HG02763 (cell line): Measurements from ENCODE around the gene TSC22D3.
"Not testable (repeated sequence)": the region's sequence is repeated elsewhere in the genome, so short reads cannot be mapped to it uniquely, and the experiment has no call there.

Source experiments
- ATAC-seq: cut with Tn5 transposase; IDR thresholded peaks from one replicate; pipeline ENCODE4 v1.9.1; 2021; ENCODE audit warnings: mild to moderate bottlenecking, moderate library complexity; ENCODE audit not compliant: unreplicated experiment

The TSC22D3 gene

DNA sequence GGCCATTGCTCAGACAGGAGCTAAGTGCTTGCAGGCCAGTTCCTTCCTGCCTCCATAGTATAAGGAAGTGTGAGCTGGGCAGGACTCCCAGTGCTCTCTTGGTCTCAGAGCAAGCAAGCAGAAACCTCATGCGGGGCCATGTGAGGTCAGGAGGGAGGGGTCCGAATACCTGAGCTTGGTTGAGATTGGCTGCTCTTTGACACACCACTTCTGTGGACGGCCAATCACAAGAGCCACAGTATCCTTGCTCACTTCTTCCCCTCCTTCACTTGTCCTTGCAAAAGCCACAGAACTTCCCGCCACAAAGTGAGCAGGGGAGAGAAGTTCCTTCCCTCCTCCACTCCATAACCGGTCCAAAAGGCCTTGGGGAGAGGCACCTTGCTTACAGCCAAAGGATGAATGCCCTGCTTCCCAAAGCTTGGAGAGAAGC, 90.6 kb downstream of the TSC22D3 start:
- ATAC-seq, result peak; percentile 65

DNA sequence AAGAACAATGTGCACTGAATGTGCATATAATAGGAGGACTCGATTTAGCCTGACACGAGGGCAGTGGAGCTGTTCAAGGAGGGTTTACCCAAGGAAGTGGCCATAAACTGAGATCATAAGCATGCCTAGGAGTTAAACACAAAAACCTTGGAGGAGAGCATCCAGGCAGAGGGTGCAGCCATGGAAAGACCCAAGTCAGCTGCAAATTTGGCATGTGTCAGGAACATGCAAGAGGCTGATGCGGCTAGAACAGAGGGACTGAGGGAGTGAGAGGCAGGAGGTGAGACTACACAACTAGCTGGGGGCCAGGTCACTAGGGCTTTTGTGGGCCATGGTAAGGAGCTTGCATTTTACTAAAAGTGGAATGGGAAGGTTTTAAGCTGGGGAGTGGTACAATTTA, 91.7 kb downstream of the TSC22D3 start:
- no peak for ATAC-seq

DNA sequence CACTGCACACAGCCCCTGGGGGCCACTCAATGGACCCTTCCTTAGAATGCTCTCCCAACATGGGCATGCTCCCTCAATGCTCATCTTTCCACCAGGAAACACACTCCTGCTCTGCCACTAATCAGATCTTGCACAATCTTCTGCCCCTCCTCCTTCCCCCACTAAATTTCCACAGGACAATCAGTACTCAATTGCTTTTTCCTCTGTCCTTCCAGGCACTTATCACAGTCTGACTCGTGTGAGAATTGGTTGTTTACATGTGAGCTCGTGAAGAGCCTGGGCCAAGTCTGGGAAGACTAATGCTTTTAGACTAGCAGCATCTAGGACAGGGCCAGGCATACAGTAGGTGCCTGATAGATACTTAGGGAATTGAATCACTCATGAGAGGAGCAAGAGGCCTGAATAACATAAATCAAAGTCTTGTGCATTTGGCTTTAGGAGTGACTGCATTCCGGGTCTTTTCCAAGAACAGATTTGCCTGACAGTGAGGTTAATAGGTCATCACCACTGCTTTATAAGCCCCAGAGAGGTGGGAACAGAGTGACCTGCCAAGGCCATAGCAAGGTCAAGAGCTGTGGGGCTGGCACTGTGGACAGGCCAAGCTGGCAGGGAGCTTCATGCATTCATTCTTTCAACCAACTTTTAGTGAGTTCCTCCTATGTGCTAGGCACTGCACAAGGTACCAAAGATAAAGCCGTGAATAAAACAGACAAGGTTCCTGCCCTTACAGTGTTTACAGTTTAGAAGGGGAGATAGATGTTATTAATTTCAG, 92.3 kb downstream of the TSC22D3 start:
- ATAC-seq, result no peak

DNA sequence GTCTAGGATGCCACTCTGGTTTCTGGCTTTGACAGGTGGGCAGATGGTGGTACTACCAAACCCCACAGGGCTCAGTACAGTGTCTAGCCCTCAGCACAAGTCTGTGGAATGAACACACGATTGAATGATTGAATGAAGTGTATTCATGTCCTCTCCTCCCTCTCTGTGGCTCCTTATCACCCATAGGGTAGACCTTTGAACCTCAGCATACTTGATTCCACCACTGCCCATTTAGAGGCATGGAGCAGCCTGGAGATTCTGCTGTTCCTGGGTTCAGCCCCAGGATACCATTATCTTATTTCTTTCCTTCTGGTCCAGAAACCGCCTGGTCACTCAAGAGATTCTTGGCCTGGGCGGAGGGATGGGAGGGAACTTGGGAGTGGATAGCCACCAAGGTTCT, 93.3 kb downstream of the TSC22D3 start:
- ATAC-seq, result no peak

DNA sequence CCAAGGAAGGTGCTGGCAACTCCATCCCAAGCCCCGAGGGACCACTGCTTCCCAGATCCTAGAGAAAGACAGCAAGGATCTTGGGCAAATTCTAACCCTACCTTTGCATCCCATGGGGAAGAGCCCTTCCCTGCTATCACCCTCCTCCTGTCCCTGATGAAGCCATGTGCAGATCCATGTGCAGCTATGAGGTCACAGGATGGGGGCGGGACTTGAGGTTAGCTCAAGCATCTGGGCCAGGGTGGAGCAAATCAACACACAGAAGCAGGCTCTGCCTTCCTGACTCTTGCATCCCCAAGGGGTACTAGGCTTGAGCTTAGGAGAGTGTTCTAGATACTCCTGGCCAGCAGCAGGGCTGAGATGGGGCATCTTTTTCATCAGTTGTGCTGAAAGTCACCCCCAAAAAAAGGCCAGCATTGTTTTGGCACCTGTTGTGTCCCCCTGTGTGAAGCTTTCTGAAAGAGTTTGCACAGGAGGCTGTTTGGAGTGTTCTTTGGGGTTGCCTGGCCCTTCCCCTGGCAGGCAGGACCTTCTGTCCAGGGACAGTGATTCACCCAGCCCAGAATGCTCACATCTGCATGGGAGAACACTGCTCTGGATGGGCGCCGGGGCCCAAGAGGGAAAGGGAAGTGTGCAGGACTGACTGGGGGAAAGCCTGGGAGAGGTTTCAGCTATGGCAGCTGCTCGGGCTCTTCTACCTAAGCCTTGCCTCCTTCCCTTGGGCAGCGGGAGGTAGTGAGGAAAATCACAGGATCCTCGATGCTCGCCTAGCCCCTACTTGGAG, 96.4 kb downstream of the TSC22D3 start:
- ATAC-seq, result no peak

DNA sequence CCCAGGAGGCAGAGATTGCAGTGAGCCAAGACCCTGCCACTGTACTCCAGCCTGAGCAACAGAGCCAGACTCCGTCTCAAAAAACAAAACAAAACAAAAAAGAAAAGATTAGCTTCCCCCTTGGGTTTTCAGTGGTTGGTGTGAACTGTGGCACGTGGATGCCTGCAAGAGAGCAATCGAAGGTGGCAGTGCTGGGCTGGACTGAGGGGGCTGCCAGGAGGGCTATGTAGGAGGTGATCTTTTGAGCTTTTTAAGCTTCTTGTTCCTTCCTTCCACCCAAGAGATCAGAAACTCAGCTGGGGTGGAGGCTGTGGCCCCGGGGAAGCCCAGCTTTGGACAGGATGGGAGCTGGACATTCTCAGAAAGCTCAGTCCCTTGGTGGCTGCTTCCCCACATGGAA, 97.7 kb downstream of the TSC22D3 start:
- ATAC-seq, result no peak

DNA sequence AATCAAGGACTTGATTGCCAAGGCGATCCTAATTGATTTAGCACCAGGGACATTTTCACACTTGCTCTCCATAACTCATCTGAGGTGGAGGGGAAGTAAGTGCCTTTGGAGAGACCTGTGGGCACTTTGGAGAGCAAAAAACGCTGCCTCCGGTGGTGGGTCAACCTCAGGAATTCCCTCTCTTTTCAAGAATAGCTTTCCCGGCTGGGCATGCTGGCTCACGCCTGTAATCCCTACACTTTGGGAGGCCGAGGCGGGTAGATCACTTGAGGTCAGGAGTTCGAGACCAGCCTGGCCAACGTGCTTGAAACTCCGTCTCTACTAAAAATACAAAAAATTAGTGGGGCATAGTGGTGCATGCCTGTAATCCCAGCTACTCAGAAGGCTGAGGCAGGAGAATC, 98.1 kb downstream of the TSC22D3 start:
- no peak for ATAC-seq

DNA sequence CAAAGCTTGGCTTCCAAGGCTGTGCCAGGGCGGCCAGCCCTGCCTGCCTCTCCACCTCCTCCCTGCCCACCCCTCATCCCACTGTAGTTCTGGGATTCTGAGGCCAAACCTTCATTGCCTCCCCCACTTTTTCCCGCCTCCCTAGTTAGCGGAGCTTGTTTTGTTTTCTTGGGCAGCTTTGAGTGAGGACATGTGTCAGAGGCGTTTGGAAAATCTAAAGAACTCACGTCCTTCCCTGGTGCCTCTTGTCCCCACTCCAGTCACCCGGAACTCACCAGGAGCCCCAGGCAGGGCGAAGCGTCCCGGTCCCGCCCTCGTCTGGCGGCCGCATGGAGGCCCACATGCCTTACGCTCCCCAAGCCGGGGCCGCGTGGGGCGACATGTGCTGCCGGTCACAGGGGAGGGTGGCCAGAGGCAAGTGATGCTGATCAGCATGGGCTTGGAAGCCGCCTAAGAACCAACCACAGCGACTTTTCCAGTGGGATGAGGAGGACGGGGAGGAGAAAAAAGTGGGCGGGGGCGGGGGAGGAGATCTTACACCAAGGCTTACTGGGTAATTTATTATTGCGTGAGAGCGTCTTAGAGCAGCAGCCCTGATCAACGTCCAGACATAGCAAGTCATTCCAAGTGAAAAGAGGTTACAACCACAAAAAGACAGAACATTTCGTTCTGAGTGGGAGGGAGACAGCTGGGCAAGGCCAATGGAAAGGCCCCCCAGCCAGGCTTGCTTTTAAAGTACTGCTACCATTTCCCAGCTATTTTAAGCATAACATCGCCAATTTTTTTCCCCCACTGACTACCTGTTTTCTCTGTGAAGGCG, 98.8 kb downstream of the TSC22D3 start:
- ATAC-seq, result no peak

DNA sequence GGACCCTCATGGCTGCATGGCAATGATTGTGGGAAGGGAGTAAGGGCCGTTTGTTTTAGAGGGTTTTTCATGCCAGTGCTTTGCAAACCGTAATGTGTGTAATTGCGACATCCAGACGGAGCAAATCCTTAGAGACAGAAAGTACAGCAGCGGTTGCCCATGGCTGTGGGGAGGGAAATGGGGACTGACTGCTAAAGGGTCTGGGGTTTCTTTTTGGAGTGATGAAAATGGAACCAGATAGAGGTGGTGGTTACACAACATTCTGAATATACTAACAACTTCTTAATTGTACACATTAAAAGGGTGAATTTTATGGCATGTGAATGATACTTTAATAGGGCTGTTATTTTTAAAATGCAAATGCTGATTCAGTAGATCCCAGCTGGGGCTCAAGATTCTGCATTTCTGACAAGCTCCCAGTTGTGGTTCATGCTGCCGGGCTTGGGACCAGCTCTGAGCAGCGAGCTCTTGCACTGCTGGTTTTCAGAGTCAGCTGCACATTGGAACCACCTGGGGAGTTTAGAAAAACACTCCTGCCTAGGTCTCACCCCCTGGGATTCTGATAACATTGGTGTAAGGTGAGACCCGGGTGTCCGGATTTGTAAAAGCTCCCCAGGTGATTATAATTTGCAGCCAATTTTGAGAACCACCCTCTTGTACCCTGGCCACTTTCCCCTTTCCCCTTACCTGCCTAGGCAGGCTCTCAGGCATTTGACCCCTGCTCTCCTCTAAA, 99.6 kb downstream of the TSC22D3 start:
- ATAC-seq, result no peak

DNA sequence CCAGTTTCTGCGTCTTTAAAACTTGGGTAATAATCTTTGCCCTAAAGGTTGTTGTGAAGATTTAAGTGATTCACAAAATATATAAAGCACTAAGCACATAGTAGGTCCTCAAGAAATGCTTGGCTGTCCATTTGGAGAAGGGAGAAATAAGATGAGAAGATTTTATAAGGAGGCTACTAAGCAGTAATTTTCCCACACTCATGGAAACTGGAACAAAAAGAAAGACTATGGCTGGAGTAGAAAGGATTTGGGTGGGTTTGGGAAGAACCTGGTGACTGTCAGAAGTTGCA, 100.3 kb downstream of the TSC22D3 start:
- ATAC-seq, result no peak

DNA sequence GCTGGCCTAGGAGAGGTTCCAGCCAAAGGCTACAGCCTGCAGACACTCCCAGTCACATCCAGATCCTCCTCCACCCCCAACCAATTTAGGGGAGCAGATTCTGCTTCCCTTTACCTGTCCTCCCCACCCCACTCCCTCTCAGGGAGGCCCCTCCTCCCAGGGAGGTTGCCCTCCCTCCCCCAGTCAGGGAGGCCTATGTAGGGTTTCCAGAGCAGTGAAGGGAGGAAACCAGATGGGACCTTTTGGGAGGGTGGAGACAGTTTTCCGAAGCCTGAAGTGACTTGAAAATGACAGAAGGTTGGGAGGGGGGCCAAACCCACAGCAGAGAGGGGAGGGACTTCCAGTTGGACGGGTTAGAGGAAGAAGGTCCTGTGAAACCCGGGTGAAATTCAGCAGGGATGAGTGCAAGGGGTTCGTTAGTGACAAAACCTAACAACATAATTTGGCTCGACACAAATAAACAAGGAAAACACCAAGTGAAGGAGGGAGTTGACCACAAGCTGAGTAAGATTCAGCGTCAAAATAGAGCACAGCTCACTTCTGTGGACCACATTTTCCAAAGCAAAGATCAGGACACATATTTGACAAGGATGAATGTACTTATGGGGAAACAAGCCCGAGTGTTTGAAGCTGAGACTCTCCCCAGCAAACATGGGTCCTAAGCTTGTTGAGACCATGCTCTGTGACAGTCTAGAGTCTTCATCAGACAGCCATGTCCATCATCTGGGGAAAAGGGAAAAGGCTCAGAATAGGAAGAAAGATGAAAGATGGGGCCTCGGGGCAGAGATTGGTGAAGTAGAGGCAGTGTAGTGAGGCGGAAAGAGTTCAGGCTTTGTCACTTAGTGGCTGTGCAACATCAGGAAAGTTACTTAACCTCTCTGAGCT, 100.9 kb downstream of the TSC22D3 start:
- ATAC-seq, result peak; percentile 14

DNA sequence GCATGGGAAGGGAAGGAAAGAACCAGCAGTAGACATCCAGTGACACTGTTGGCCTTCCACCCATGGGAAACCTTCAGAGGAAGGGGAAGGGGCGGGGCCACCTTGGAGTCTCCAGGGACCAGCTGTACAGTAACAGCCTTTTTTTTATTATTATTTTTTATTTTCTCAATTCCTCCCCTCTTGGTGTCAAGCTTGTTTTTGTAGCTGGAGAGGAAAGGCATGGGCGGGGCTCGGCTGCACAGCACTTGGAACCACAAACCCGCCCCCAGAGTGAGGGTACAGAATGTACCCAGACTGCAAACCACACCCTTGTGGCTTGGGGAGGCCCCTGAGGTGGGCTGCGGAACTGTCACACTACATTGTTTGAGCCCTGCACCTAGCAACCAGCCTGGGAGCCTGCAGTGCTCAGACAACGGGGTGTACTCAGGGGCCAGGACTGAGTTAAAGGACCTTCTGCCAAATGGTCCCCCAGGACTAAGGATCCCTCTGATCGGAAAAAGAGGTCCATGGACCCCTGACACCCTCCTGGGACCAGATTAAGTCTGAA, 101.6 kb downstream of the TSC22D3 start:
- ATAC-seq, result peak; percentile 89

DNA sequence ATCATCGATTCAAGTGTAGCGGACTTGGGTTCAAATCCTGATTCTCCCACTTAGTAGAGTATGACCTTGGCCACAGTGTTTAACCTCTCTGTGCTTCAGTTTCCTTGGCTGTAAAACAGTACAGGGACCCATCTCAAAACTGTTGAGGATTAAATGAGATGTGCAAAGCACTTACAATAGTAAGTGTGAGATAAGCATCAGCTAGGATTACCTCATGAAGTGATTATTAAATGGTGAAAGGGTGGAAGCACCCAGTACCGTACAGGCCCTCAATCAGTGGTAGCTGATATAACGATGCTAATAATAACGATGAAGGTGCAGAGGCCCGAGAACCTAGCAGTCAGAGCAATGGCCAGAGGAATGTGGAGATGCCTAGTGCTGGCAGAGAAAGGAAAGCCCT, 102.2 kb downstream of the TSC22D3 start:
- ATAC-seq, result no peak

DNA sequence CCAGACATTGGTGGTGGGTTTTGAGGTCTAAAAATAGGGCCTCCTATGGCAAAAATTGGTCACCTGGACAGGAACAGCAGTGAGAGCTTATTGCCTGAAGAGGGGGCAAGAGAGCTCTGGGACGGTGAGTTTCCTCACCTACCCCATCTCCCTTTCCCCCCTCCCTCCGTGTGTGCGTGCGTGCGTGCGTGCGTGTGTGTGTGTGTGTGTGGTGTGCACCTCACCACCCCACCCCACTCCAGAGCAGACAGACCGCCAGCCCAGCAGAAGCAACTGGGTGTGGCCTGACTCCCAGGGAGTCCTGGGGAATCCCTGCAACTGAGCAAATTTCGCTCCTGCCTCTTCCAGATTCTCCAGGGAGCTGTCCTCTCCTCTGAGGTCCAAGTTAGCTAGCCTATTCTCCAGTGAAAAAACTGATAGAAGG, 102.6 kb downstream of the TSC22D3 start:
- ATAC-seq, result no peak

DNA sequence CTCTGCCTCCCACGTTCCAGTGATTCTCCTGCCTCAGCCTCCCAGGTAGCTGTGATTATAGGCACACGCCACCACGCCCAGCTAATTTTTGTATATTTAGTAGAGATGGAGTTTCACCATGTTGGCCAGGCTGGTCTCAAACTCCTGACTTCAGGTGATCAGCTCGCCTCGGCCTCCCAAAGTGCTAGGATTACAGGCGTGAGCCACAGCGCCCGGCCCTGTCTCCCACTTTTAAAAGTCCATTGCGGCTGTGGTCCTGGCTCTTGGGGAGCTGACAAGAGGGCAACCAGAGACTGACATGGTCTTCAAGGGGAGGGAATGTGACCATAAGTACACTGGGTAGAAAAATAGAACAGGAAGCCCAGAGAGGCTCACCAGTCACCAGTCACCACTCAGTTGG, 104.3 kb downstream of the TSC22D3 start:
- not testable (repeated sequence) for ATAC-seq

DNA sequence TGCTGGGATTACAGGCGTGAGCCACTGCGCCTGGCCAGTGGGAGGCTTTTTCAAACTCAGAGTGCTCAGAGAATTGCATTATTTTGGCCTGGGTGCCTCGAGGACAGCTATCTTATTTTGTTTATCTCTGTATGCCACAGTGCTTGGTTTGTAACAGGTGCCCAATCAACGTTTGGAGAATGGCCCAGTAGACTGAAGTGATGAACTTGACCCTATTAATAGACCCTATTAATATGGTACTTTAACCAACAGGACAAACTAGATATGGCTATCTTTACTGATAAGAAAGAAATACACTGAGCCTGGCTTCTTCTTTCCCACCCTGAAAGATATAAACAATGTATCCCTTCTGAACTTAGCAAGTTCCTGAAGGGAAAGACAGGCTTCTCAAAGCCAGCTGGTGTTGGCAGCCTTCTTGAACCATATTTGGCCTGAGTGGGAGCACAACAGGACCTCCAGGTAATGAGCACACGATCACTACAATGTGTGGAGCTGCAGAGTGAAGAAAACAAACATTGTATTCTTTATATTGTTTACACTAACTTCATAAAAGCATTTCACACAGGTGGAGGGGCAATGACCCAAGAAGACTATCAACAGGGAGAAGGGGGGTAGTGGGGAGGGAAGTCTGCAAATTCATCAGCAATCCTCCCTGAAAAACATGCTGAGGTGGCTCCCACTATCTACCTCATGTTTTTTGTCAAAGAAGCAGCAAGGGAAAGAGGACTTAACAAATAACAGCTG, 105.5 kb downstream of the TSC22D3 start:
- ATAC-seq, result no peak

DNA sequence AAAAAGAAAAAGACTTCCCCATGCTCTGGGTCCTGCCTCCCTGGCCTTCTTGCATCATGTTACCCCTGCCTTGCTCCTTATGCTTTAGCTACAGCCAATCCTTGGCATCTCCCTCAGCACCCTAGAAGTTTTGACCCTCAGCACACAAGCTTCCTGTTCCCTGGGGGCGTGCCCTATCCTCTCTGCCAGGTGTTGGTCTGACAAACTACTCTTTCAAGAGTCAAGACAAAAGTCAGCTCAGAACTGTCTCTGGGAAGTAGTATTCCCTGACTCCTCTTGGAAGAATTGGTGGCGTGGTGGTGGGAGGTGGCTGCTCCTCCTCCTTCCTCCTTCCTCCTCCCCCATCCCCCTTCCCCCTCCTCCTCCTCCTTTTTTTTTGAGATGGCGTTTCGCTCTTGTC, 106.3 kb downstream of the TSC22D3 start:
- ATAC-seq, result no peak

DNA sequence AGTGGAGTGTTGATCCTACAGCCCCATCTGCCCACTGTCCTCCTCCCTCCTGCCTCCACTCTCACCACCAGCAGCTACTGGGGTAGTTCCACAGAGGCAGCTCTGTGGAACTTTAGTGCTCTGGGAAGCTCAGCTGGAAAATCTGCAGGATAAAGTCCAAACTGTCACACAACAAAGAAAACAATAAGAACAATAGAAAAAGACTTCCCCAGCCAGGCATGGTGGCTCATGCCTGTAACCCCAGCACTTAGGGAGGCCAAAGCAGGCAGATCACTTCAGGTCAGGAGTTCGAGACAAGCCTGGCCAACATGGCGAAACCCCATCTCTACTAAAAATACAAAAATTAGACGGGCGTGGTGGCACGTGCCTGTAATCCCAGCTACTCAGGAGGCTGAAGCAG, 106.9 kb downstream of the TSC22D3 start:
- not testable (repeated sequence) for ATAC-seq

DNA sequence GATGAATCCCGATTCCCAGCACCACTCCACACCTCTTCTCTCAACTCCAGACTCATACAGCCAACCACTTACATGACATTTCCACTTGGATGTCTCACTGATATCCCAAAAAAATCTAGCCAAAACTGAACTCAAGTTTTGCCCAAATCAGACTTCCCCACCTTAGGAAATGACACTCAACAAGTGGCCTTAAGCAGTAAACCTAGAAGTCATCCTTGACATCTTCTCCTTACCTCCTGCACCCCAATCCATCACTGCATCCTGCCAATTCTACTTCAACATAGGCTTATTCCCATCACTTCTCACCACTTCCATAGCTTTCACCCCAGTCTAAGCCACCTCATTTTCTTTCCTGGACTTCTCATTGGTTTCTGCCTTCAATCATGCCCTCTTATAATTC, 108.2 kb downstream of the TSC22D3 start:
- no peak for ATAC-seq
